H1 (cell line): ENCODE data around the gene BCLAF3. TPM values are rescaled to one million over a fixed set of nuclear protein-coding genes. Genes with fewer than 3 reads are reported as not detected.

Experiments
- CTCF ChIA-PET: fragments of 300-600 bp; sonication (Branson Sonifier 250); formaldehyde crosslinking; loops from one replicate; lab custom pipeline; 2021; ENCODE audit not compliant: partially characterized antibody; lab: Charles Lee
- POLR2A ChIA-PET: fragments of 300-600 bp; sonication (Branson Sonifier 250); formaldehyde crosslinking; loops from one replicate; lab custom pipeline; 2021; ENCODE audit warnings: inconsistent platforms; ENCODE audit not compliant: partially characterized antibody; lab: Charles Lee
- DNase-seq, 2 experiments: peaks; one replicate each; pipeline versions ENCODE4 v3.0.0 to v3.0.0-alpha.2; 2010 to 2022; ENCODE audit warnings: low spot score in 2 of 2, low read depth in 1 of 2, mixed read lengths in 1 of 2
- FAIRE-seq: peaks from 2 replicates; lab custom pipeline; 2011; peaks lifted over from hg19 to GRCh38; lab: Jason Lieb, UNC
- H2AFZ ChIP-seq: 2 replicates; pipeline ENCODE4 v1.8.1; 2012; ENCODE audit warnings: low read length, inconsistent platforms
- H2AK5ac ChIP-seq: 2 replicates; pipeline ENCODE4 v1.6.1; 2013; ENCODE audit warnings: low read depth, low read length
- H2BK120ac ChIP-seq: replicated peaks from 2 replicates; pipeline ENCODE3; 2013; ENCODE audit warnings: low read depth, low read length, inconsistent platforms
- H2BK12ac ChIP-seq: 2 replicates; pipeline ENCODE4 v1.6.1; 2013; ENCODE audit warnings: low read depth, low read length
- H2BK15ac ChIP-seq: 2 replicates; pipeline ENCODE4 v1.6.1; 2013; ENCODE audit warnings: low read length
- H2BK20ac ChIP-seq: 2 replicates; pipeline ENCODE4 v1.6.1; 2013; ENCODE audit warnings: low read length
- H2BK5ac ChIP-seq: 2 replicates; pipeline ENCODE4 v1.6.1; 2013; ENCODE audit warnings: low read depth, low read length
- H3K14ac ChIP-seq: 2 replicates; pipeline ENCODE4 v1.6.1; 2013; ENCODE audit warnings: inconsistent platforms; ENCODE audit not compliant: insufficient read length
- H3K18ac ChIP-seq: 2 replicates; pipeline ENCODE4 v1.6.1; 2013; ENCODE audit warnings: low read length; ENCODE audit errors: extremely low read depth
- H3K23ac ChIP-seq: 2 replicates; pipeline ENCODE4 v1.6.1; 2013; ENCODE audit warnings: inconsistent platforms; ENCODE audit not compliant: insufficient read length
- H3K23me2 ChIP-seq: 2 replicates; pipeline ENCODE4 v1.6.1; 2013; ENCODE audit warnings: low read depth, low read length
- H3K27ac ChIP-seq: 2 replicates; pipeline ENCODE4 v1.6.1; 2011; ENCODE audit warnings: low read depth, low read length, inconsistent platforms
- H3K27me3 ChIP-seq, 4 experiments: replicated peaks in 1 of 4; 1 replicate in 1 of 4; 2 replicates in 3 of 4; pipeline versions ENCODE4 v1.6.1 to v1.8.1; 2011 to 2013; ENCODE audit warnings: low read length in 3 of 4, mild to moderate bottlenecking in 3 of 4, inconsistent platforms in 2 of 4, mixed read lengths in 2 of 4, moderate library complexity in 1 of 4; ENCODE audit not compliant: control insufficient read depth in 3 of 4, insufficient read depth in 3 of 4; ENCODE audit errors: extremely low read depth in 1 of 4
- H3K36me3 ChIP-seq, 4 experiments: 2 replicates each; pipeline versions ENCODE4 v1.6.1 to v1.8.1; 2011 to 2013; ENCODE audit warnings: mild to moderate bottlenecking in 4 of 4, low read length in 3 of 4, moderate library complexity in 2 of 4, control low read depth in 1 of 4, inconsistent platforms in 1 of 4; ENCODE audit not compliant: insufficient read depth in 4 of 4, control insufficient read depth in 2 of 4
- H3K4ac ChIP-seq: replicated peaks from 2 replicates; pipeline ENCODE3; 2013; ENCODE audit warnings: low read length, low read depth, mixed read lengths, inconsistent platforms; ENCODE audit not compliant: insufficient read length
- H3K4me1 ChIP-seq, 4 experiments: replicated peaks in 1 of 4; 1 replicate in 1 of 4; 2 replicates in 3 of 4; pipeline versions ENCODE4 v1.6.1 to v1.8.1; 2011 to 2013; ENCODE audit warnings: low read length in 3 of 4, inconsistent platforms in 2 of 4, mixed read lengths in 1 of 4; ENCODE audit not compliant: insufficient read depth in 4 of 4, control insufficient read depth in 3 of 4
- H3K4me2 ChIP-seq, 2 experiments: 2 replicates each; pipeline versions ENCODE4 v1.6.1 to v1.8.1; 2011 to 2013; ENCODE audit warnings: low read depth in 2 of 2, low read length in 2 of 2, control low read depth in 1 of 2, inconsistent platforms in 1 of 2, mild to moderate bottlenecking in 1 of 2; ENCODE audit not compliant: insufficient read depth in 1 of 2
- H3K4me3 ChIP-seq, 4 experiments: fragments of 200-600, 300-600 bp in 1 of 4; sonication (generic), shearing (Covaris generic), sonication (Bioruptor Twin) in 1 of 4; 2 replicates each; pipeline versions ENCODE4 v1.5.1 to v1.8.1; 2011 to 2016; ENCODE audit warnings: low read length in 4 of 4, low read depth in 3 of 4, control low read depth in 2 of 4, inconsistent platforms in 2 of 4, mild to moderate bottlenecking in 2 of 4, mixed read lengths in 1 of 4, moderate library complexity in 1 of 4; ENCODE audit not compliant: insufficient read depth in 2 of 4; ENCODE audit errors: extremely low read depth in 1 of 4
- H3K56ac ChIP-seq: replicated peaks from 2 replicates; pipeline ENCODE3; 2013; ENCODE audit warnings: low read depth, mild to moderate bottlenecking, mixed read lengths, low read length, inconsistent platforms; ENCODE audit not compliant: insufficient read length
- H3K79me1 ChIP-seq: 2 replicates; pipeline ENCODE4 v1.6.1; 2013; ENCODE audit warnings: low read depth, low read length, control low read depth
- H3K79me2 ChIP-seq, 2 experiments: 2 replicates each; pipeline versions ENCODE4 v1.6.1 to v1.8.1; 2012 to 2013; ENCODE audit warnings: low read length in 2 of 2, mild to moderate bottlenecking in 2 of 2, inconsistent platforms in 1 of 2; ENCODE audit not compliant: insufficient read depth in 2 of 2, control insufficient read depth in 1 of 2
- H3K9ac ChIP-seq, 4 experiments: replicated peaks in 1 of 4; 1 replicate in 1 of 4; 2 replicates in 3 of 4; pipeline versions ENCODE4 v1.6.1 to v1.8.1; 2011 to 2013; ENCODE audit warnings: low read depth in 3 of 4, low read length in 3 of 4, control low read depth in 2 of 4, mild to moderate bottlenecking in 2 of 4, moderate library complexity in 2 of 4, inconsistent platforms in 1 of 4; ENCODE audit errors: extremely low read depth in 1 of 4
- H3K9me3 ChIP-seq, 2 experiments: 2 replicates each; pipeline versions ENCODE4 v1.6.1 to v1.8.1; 2012 to 2013; ENCODE audit warnings: mild to moderate bottlenecking in 2 of 2, moderate library complexity in 2 of 2, control low read depth in 1 of 2, inconsistent platforms in 1 of 2, low read depth in 1 of 2, low read length in 1 of 2, mixed read lengths in 1 of 2; ENCODE audit not compliant: insufficient read depth in 2 of 2
- H4K20me1 ChIP-seq, 2 experiments: replicated peaks in 1 of 2; 2 replicates each; pipeline versions ENCODE3 to v1.8.1; 2011 to 2013; ENCODE audit warnings: inconsistent platforms in 2 of 2, low read length in 2 of 2, mild to moderate bottlenecking in 1 of 2; ENCODE audit not compliant: insufficient read depth in 2 of 2, control insufficient read depth in 1 of 2
- H4K5ac ChIP-seq: 2 replicates; pipeline ENCODE4 v1.6.1; 2013; ENCODE audit warnings: low read length, low read depth, mixed read lengths, inconsistent platforms; ENCODE audit not compliant: insufficient read length
- H4K8ac ChIP-seq: 2 replicates; pipeline ENCODE4 v1.8.0; 2013; ENCODE audit warnings: mild to moderate bottlenecking, moderate library complexity, low read length, inconsistent platforms; ENCODE audit not compliant: insufficient read depth; ENCODE audit errors: extremely low read depth
- H4K91ac ChIP-seq: replicated peaks from 2 replicates; pipeline ENCODE3; 2013; ENCODE audit warnings: low read length, mixed read lengths, inconsistent platforms; ENCODE audit not compliant: insufficient read length
- BCL11A ChIP-seq, 2 experiments: IDR thresholded peaks; one replicate each; pipeline ENCODE4 v1.6.1; 2011; ENCODE audit warnings: low read depth in 2 of 2, low read length in 2 of 2, mild to moderate bottlenecking in 2 of 2
- TAF1 ChIP-seq: IDR thresholded peaks from 2 replicates; pipeline ENCODE4 v1.6.1; 2011; ENCODE audit warnings: mild to moderate bottlenecking, low read depth, low read length
- WGBS, 2 experiments: shearing (Covaris generic) in 1 of 2; methylation state at CpG; one replicate each; pipeline versions ENCODE4 v1.1.6 to v1.1.7; 2013 to 2015; ENCODE audit warnings: low lambda C conversion rate in 2 of 2, mixed read lengths in 2 of 2, inconsistent platforms in 1 of 2, low coverage in 1 of 2, missing lambda C conversion rate in 1 of 2; ENCODE audit not compliant: insufficient replicate concordance in 2 of 2, insufficient coverage in 1 of 2, insufficient read length in 1 of 2; ENCODE audit errors: extremely low coverage in 1 of 2, missing lambda C conversion rate in 1 of 2; 5-methylcytosine and 5-hydroxymethylcytosine counted together
- polyA plus RNA-seq, 7 experiments: library from polyadenylated mRNA; depleted of rRNA in 3 of 7; stranded (reverse) in 5 of 7; unstranded in 2 of 7; fragments of >200 nt in 5 of 7; fragments of 200-250 nt in 2 of 7; gene quantifications; 1 replicate in 5 of 7; 2 replicates in 1 of 7; 4 replicates in 1 of 7; pipeline versions ENCODE4 v1.2.1 to v1.2.3, GENCODE V29; 2011 to 2013; ENCODE audit warnings: missing spikeins in 2 of 7, mixed read lengths in 2 of 7
- total RNA-seq: library from RNA; stranded (reverse); fragmentation: NEBNext Ultra II Directional; extraction: Animal tissue kit (Norgen Biotek cat#: 25700); gene quantifications from 2 replicates; pipeline ENCODE4 v1.2.1, GENCODE V29; 2021

BCLAF3 gene
- total and polyA plus RNA-seq, 2 of the 8 experiments (the other 6 are each of a cell fraction or from before 2014, with no cell fraction given) = 1.3 to 9.0 TPM

- H3K79me2 ChIP-seq = peaks cover 0 to 16% of the 10 kb centered on the region in 2 experiments; a peak in 1 of 4 replicates
- H3K23me2 ChIP-seq = no peaks in the 10 kb centered on the region; the same call in 1 of the 2 replicates
- no peaks in the 10 kb centered on the region for H4K20me1 ChIP-seq
- H3K9ac ChIP-seq = no peak overlapping the region
- DNase-seq (no peak), FAIRE-seq (no peak)
- no peak overlapping the region for H2BK15ac ChIP-seq
- H3K27me3 ChIP-seq = no peaks in the 10 kb centered on the region
- ChIA-PET POLR2A (no interaction called here), CTCF (interaction anchor here (0.7 to 1.5 kb wide), 6 partner anchors 9 to 87 kb away, joined by 3 to 7 read pairs (median 4); no protein-coding TSS in a partner anchor)
- H3K79me1 ChIP-seq = no peaks in the 10 kb centered on the region
- H3K14ac ChIP-seq = no peak overlapping the region
- H2BK12ac ChIP-seq = no peak overlapping the region
- H3K4ac ChIP-seq = no peak overlapping the region
- H4K5ac ChIP-seq = no peak overlapping the region
- no peak overlapping the region for H3K4me2 ChIP-seq
- H3K18ac ChIP-seq = no peak overlapping the region
- TF ChIP-seq BCL11A (IDR thresholded peaks at IDR 0.05; ENCODE audit: low read depth in 2 of 2, low read length in 2 of 2) (no peak), TAF1 (0 out of 2 replicates have a peak, but pooled peaks have one; percentile 3)
- no peak overlapping the region for H2BK5ac ChIP-seq
- H2BK120ac ChIP-seq = no peak overlapping the region
- no peak overlapping the region for H4K91ac ChIP-seq
- no peak overlapping the region for H2AK5ac ChIP-seq
- H4K8ac ChIP-seq = no peak overlapping the region
- no peak overlapping the region for H3K23ac ChIP-seq
- no peak overlapping the region for H3K27ac ChIP-seq
- no peaks in the 10 kb centered on the region for H3K9me3 ChIP-seq
- no peak overlapping the region for H3K56ac ChIP-seq
- peak overlapping the region; percentile 89; the same call in 1 of the 2 replicates for H2AFZ ChIP-seq
- H2BK20ac ChIP-seq = no peak overlapping the region
- H3K4me1 ChIP-seq = no peaks in the 10 kb centered on the region
- H3K36me3 ChIP-seq = no peaks in the 10 kb centered on the region
- no peak overlapping the region for H3K4me3 ChIP-seq
- WGBS, 2 experiments = 61% methylated on average over 6 of the region's 6 CpGs; no CpG with 5 or more reads in 1 of the 2 experiments
Observed at GRCh38 chrX:19991350-19991718, 473 bp upstream of the BCLAF3 start.
